Thyroid gland (tissue), 4 donors: Measurements from ENCODE around the gene TNFSF10.

Experiments
- CTCF ChIP-seq, 6 experiments: fragments of 200-600 bp in 3 of 6; fragments of 450-650 bp in 3 of 6; sonication (generic) in 3 of 6; IDR thresholded peaks; one replicate each; pipeline ENCODE4 v1.5.1; 2016 to 2019; ENCODE audit warnings: antibody characterized with exemption in 6 of 6, mild to moderate bottlenecking in 2 of 6, inconsistent platforms in 1 of 6, moderate library complexity in 1 of 6
- POLR2A ChIP-seq, 2 donors: fragments of 450-650 bp; IDR thresholded peaks; one replicate each; pipeline ENCODE4 v1.6.1; 2017; ENCODE audit warnings: antibody characterized with exemption in 2 of 2, mild to moderate bottlenecking in 2 of 2, moderate library complexity in 1 of 2

DNA sequence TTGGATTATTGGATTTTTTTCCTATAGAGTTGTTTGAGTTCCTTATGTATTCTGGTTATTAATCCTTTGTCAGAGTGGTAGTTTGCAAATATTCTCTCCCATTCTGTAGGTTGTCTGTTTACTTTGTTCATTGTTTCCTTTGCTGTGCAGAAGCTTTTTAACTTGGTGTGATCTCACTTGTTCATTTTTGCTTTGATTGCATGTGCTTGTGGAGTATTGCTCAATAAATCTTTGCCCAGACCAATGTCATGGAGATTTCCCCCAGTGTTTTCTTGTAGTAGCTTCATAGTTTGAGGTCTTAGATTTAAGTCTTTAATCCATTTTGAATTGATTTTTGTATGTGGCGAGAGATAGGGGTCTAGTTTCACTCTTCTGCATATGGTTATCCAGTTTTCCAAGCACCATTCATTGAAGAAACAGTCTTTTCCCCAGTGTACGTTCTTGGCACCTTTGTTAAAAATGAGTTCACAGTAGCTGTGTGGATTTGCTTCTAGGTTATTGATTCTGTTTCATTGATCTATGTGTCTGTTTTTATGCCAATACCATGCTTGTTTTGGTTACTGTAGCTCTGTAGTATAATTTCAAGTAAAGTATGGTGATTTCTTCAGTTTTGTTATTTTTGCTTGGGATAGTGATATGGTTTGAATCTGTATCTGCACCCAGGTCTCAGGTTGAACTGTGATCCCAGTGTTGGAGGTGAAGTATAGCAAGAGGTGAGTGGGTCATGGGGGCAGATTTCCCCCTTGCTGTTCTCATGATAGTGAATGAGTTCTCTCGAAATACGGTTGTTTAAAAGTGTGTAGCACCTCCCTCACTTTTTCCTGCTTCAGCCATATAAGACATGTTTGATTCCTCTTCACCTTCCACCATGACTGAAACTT, 46.1 kb upstream of the TNFSF10 start:
- TF ChIP-seq CTCF (IDR thresholded peaks at IDR 0.05) = no peak
- TF ChIP-seq POLR2A (IDR thresholded peaks at IDR 0.05) = no peak
